Fibroblast of gingiva (primary cell): ENCODE results near the gene DOP1B.
"Not testable (repeated sequence)": the region's sequence is repeated elsewhere in the genome, so short reads cannot be mapped to it uniquely, and the experiment has no call there.

Experiments used
- DNase-seq: peaks from one replicate; pipeline ENCODE4 v3.0.0-alpha.2; 2011; ENCODE audit warnings: low read depth

The DOP1B gene

GRCh38 chr21:36134803-36135390 lies 21.7 kb upstream of the DOP1B start, which contains the start of gene CBR3:
TSS of gene CBR3 (plus strand) at chr21:36135079. CDS start at chr21:36135193, 114 bp downstream.
- peak; percentile 56 for DNase-seq

- DNase-seq = peak; percentile 79
These were observed 21.1 kb upstream of the DOP1B start for GRCh38 chr21:36135391-36136102.

DNA sequence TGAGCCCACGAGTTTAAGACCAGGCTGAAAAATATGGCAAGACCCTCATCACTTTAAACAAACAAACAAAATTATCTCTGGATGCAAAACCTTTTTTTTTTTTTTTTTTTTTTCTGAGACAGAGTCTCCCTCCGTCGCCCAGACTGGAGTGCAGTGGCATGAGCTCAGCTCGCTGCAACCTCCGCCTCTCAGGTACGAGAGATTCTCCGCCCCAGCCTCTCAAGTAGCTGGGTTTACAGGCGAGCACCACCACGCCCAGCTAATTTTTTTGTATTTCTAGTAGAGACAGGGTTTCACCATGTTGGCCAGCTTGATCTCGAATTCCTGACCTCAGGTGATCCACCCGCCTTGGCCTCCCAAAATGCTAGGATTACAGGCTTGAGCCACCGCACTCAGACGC lies 16.8 kb upstream of the DOP1B start:
- not testable (repeated sequence) for DNase-seq

DNA sequence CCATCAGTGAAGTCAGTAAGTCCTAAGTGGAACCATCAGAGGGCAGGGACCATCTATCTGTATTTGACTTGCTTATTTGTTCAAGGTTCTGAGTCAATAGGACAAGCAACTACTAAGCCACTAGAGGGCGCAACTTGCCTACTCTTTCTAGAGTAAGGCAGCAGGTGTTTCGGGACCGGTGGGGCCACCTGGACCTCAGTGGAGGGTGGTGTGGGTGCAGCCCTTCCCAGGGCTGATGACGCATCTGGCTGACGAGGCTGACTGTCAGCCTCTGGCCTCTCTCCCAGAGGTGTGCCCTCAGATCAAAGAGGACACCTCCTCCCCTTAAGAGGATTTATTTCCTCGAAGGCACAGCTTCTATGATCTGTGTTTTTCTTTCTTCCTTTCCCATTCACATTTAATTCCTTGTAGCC lies 15.1 kb upstream of the DOP1B start:
- DNase-seq = peak; percentile 69

GRCh38 chr21:36144233-36144632 lies 12.4 kb upstream of the DOP1B start:
- DNase-seq = not testable (repeated sequence)

DNA sequence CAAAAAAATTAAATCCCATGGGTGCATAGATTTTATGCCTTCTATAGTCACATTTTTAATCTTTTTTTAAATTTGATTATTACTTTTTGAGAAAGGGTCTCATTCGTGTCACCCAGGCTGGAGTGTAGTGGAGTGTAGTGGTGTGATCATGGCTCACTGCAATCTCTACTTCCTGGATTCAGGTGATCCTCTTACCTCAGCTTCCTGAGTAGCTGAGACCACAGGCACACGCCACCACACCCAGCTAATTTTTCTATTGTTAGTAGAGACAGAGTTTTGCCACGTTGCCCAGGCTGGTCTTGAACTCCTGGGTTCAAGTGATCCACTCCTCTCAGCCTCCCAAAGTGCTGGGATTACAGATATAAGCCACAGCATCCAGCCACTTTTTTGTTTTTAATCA lies 11.4 kb upstream of the DOP1B start:
- DNase-seq = no peak

- DNase-seq = no peak
These were observed 8.7 kb upstream of the DOP1B start for GRCh38 chr21:36147911-36148310.

GRCh38 chr21:36148886-36149285 lies 7.7 kb upstream of the DOP1B start:
- DNase-seq = no peak

- DNase-seq = peak; percentile 48
These were observed 6.6 kb upstream of the DOP1B start for GRCh38 chr21:36149788-36150711.

DNA sequence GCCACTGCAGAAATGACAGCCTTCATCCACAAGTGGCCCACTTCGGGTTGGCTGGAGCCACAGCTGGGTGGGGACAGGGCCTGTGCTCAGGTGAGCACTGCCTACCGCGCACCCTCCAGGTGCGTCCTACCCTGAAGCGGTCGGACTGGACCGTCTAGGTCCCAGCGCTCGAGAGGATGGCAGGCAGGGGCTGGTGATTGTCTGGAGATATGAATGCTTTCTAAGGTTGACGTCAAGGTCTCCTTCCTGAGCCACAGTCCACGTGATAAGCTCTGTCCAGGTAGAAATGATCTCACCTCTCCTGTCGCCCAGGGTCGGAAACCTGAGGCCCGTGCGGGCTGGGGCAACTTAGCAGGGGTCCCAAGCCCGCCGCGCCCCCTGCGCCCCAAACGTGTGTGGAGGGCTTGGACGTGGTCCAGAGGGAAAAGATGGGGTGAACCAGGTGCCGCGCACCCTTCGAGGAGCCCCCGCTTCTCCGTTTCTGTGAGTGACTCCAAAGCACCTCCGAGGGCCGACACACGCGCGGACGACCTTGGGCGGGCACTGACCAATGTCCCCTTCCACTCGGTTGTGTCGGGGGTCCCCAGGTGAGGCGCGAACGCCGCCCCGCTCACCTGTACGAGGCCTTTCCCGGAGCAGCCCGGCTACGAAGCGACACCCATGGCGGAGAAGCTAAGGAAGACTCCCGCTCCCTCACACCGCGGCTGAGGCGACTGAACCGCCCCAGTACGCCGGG lies 853 bp upstream of the DOP1B start:
- DNase-seq = no peak

DNA sequence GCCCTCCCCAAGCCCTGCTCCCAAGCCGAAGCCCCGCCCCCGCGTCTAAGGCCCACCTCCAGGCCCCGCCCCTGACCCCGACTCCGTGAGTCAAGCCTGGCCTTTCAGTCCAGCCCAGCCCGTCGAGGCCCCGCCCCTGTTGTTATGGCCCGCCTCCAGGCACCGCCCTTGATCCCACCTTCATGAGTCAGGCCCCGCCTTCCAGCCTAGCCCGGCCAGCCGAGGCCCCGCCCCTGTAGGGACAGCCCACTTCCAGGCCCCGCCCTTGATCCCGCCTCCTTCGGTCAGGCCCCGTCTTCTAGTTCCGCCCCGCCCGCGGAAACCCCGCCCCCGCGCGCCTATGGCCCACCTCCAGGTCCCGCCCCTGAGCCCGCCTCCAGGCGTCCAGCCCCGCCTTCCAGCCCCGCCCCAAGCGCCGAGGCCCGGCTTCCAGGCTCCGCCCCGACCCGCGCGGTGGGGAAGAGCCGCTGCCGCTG lies 247 bp upstream of the DOP1B start:
- peak; percentile 98 for DNase-seq

GRCh38 chr21:36159356-36159921 lies 2.8 kb downstream of the DOP1B start:
- DNase-seq = peak; percentile 37

DNA sequence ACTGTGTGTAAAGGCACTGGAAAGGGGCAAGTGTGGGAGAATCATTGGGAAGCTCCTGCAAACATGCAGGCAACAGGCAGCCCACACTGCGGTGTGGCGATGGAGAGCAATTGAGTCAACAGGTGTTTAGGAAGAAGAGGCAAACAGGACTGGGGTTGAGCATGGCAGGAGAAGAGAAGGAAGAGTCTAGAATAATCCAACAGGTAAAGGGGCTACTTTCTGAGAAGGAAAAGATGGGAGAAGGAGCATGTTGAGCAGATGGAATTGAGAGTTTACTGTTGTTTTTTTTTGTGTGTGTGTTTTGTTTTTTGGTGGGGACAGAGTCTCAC lies 4.2 kb downstream of the DOP1B start:
- no peak for DNase-seq

DNA sequence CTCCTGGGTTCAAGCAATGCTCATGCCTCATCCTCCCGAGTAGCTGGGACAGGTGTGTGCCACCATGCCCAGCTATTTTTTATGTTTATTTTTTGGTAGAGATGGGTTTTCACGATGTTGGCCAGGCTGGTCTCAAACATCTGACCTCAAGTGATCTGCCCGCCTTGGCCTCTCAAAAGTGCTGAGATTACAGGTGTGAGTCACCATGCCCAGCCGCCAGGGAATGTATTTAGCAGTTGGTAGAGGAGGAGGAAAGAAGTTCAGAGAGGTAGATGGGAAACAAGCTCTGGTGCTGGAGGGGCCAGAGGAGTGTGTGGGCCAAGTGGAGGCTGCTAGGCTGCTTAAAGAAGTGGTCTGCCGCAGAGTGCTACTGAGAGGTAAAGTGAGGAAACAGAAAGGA lies 6.0 kb downstream of the DOP1B start:
- DNase-seq = no peak

DNA sequence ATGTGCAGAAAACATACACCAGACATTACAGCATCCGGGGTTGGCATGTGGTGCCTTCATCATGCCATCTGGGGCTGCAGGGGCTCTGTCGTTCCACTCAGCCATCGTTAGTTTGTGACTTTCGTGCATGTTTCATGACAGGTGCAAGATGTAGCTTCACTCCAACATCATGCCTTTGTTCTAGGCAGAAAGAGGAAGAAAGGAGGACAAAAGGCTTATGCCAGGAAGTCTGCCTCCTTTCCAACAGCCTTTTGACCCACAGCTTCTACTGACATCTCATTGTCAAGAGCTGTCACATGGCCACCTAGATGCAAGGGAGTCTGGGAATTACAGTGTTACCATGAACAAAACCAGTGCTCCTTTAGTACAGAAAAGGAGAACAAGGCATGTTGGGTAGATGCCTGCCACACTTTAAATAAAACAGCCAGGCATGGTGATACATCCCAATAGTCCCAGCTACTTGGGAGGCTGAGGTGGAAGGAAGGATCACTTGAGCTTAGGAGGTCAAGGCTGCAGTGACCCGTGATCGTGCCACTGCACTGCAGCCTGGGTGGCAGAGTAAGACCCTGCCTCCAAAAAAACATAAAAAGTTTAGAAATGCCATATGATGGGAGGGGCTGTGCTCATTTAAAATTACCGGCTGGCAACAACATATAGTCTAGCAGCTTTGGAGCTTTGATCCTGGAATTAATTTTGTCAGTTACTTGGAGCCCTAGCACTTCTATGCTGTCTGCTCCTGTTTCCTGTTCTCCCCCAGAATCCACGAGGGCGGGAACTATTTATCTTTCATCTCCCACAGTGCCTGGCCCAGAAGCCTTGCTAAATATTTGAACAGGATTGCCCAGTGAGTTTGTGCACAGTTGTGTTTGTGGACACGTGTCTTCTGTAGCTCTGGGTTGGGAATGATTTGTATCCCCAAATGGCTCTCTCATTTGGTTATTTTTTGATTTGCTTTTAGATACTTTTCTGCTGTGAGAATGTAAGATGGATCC lies 7.4 kb downstream of the DOP1B start:
- no peak for DNase-seq

DNA sequence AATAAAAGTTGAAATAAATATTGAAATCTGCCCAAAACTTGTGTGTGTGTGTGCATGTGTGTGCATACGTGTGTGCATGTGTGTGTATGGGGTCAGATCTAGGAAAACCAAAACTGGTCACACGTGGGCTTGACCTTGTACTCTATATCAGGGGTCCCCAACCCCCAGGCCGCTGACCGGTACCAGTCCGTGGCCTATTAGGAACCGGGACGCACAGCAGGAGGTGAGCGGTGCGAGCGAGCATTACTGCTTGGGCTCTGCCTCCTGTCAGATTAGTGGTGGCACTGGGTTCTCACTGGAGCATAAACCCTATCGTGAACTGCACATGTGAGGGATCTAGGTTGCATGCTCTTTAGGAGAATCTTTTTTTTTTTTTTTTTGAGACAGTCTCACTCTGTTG lies 8.7 kb downstream of the DOP1B start:
- DNase-seq = no peak

DNA sequence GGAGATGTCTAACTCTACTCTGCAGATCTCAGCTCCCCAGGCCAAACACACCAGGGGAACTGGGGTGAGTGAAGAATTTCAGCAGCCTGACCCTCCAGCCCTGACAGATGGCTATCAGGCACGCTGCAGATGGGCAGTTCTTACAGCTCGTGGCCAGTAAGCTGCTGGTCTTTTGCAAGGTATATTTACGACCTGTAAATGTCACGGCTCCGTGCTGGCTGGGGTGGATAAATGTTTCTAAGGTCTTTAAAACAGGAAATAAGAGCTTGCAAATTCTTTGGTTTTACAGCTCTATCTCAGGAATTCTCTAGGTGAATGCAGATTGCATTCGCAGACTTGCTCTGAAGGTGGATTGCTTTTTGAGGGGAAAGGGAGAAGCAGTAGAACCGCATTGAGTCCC lies 10.1 kb downstream of the DOP1B start:
- no peak for DNase-seq

DNA sequence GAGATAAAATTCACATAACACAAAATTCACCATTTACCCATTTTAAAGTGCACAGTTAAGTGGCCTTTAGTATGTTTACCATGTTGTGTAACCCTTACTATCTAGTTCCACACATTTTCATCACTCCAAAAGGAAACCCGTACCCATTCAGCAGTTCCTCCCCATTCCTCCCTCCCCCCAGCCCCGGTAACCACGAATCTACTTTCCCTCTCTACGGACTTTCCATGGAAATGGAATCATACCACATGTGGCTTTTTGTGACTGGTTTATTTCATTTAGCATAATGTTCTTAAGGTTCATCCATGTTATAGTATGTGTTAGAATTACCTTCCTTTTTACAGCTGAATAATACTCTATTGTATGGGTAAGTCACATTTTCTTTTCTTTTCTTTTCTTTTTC lies 10.9 kb downstream of the DOP1B start:
- DNase-seq = no peak

DNA sequence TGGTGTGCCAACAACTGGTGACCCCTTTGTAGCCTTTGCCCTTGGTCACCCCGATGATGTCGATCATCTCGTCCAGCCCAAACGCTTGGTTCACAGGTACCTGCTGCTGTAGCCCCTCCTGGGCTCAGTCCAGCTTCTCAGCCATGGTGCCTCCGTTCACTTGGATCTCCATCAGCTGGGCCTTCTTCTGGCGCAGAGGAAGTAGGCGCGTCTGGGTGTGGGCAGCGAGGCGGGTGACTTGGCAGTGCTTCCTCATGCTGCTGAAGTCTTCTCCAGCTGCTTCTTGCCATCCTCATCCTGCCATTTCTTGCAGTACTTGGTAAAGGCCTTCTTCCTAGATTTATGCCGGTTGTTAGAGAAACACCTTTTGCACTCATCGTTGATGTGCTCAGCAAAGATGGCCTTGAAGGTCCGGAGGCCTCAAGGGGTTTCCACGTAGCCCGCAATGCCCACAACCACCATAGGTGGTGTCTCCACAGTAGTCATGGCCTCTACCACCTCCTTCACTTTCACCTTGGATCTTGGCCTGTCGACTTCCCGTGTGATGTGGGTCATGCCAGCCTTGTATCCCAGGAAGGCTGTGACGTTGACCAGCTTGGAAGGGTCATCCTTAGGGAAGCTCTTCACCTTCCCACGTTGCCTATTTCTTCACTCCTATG lies 13.0 kb downstream of the DOP1B start:
- DNase-seq = no peak

GRCh38 chr21:36170823-36171222 lies 14.2 kb downstream of the DOP1B start:
- DNase-seq = no peak
